ENCODE measurements around the gene HSPA1L.

The HSPA1L gene

DNA sequence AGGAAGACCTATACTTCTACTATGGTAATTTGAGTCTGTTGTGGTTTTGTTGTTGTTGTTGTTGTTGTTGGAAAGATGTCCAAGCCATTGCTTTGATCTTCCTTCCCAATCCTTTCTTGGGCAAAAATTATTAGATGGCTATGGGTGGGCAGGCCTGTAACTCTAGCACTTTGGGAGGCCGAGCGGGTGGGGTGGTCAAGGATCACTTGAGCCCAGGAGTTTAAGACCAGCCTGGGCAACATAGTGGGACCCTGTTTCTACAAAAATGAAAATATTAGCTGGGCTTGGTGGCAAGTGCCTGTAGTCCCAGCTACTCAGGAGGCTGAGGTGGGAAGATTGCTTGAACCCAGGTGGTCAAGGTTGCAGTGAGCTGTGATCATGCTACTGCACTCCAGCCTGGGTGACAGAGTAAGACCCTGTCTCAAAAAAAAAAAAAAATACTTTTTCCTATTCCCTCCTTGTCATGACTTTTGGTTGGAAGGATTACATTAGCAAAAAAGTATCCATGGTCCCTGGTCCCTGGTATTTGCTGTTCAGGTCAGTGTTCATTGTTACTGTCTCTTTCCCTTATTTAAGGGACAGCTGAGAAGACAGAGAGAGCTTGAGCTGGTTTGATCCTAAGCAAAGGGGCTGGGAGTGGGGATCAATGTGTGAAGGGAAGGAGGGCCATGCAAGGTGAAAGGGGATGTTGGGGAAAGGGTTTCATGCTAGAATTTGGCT, 35.8 kb upstream of the HSPA1L start:
- no peak for TF ChIP-seq POLR2AphosphoS5 (IDR thresholded peaks at IDR 0.05; ENCODE audit: low read depth, low read length)
- TF ChIP-seq REST (IDR thresholded peaks at IDR 0.05; ENCODE audit: insufficient read depth in 1 of 2, low read depth in 2 of 2, low read length in 2 of 2): no peak
- TF ChIP-seq TAF1 (IDR thresholded peaks at IDR 0.05; ENCODE audit: borderline replicate concordance, insufficient read depth, low read length): no peak
- no peak for TF ChIP-seq SIN3A (IDR thresholded peaks at IDR 0.05; ENCODE audit: borderline replicate concordance, insufficient read depth, low read length)
- no peak for TF ChIP-seq FOXP2 (optimal IDR thresholded peaks at IDR 0.05; ENCODE audit: borderline replicate concordance, extremely low read depth, extremely low read length, insufficient read depth)

- TF ChIP-seq SIN3A (IDR thresholded peaks at IDR 0.05; ENCODE audit: borderline replicate concordance, insufficient read depth, low read length) (no peak), POLR2AphosphoS5 (IDR thresholded peaks at IDR 0.05; ENCODE audit: low read depth, low read length) (no peak), FOXP2 (optimal IDR thresholded peaks at IDR 0.05; ENCODE audit: borderline replicate concordance, extremely low read depth, extremely low read length, insufficient read depth) (no peak), TAF1 (IDR thresholded peaks at IDR 0.05; ENCODE audit: borderline replicate concordance, insufficient read depth, low read length) (no peak)
Measured at GRCh38 chr6:31847276-31847978, 32.3 kb upstream of the HSPA1L start.

- TF ChIP-seq FOXP2 (optimal IDR thresholded peaks at IDR 0.05; ENCODE audit: borderline replicate concordance, extremely low read depth, extremely low read length, insufficient read depth): no peak
Measured at GRCh38 chr6:31844507-31844906, 29.4 kb upstream of the HSPA1L start.

DNA sequence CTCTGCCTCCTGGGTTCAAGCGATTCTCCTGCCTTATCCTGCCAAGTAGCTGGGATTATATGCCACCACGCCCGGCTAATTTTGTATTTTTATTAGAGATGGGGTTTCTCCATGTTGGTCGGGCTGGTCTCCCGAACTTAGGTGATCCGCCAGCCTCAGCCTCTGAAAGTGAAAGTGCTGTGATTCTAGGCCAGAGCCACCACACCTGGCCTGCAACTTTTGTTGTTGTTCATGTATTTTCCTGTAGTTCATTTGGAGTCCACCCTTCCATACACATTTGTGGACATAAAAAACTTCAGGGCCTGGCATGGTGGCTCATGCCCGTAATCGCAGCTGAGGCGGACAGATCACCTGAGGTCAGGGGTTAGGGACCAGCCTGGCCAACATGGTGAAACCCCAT, 27.0 kb upstream of the HSPA1L start:
- TF ChIP-seq SIN3A (IDR thresholded peaks at IDR 0.05; ENCODE audit: borderline replicate concordance, insufficient read depth, low read length) (no peak), POLR2AphosphoS5 (IDR thresholded peaks at IDR 0.05; ENCODE audit: low read depth, low read length) (no peak), TAF1 (IDR thresholded peaks at IDR 0.05; ENCODE audit: borderline replicate concordance, insufficient read depth, low read length) (no peak), FOXP2 (optimal IDR thresholded peaks at IDR 0.05; ENCODE audit: borderline replicate concordance, extremely low read depth, extremely low read length, insufficient read depth) (no peak), REST (IDR thresholded peaks at IDR 0.05; ENCODE audit: insufficient read depth in 1 of 2, low read depth in 2 of 2, low read length in 2 of 2) (no peak)

GRCh38 chr6:31838968-31839367, 23.9 kb upstream of the HSPA1L start:
- no peak for TF ChIP-seq SIN3A (IDR thresholded peaks at IDR 0.05; ENCODE audit: borderline replicate concordance, insufficient read depth, low read length)
- no peak for TF ChIP-seq TAF1 (IDR thresholded peaks at IDR 0.05; ENCODE audit: borderline replicate concordance, insufficient read depth, low read length)
- TF ChIP-seq REST (IDR thresholded peaks at IDR 0.05; ENCODE audit: insufficient read depth in 1 of 2, low read depth in 2 of 2, low read length in 2 of 2): no peak
- TF ChIP-seq FOXP2 (optimal IDR thresholded peaks at IDR 0.05; ENCODE audit: borderline replicate concordance, extremely low read depth, extremely low read length, insufficient read depth): no peak
- no peak; the same call in 1 of the 2 replicates for TF ChIP-seq POLR2AphosphoS5 (IDR thresholded peaks at IDR 0.05; ENCODE audit: low read depth, low read length)
